ENCODE data around the gene THSD7A.
"Not testable (repeated sequence)": the region's sequence is repeated elsewhere in the genome, so short reads cannot be mapped to it uniquely, and the experiment has no call there.

THSD7A gene

GRCh38 chr7:11457419-11457818 lies 374.6 kb downstream of the THSD7A start:
- ChIA-PET CTCF (no interaction called here), POLR2A (ENCODE audit: low non-redundant PET) (no interaction called here)
- no peak for TF ChIP-seq CTCF (conservative IDR thresholded peaks at IDR 0.05; ENCODE audit: low read depth)
- DNase-seq (ENCODE audit: low spot score), result no peak
- H3K27ac ChIP-seq, result no peak overlapping the region

- ChIA-PET CTCF (interaction anchor here (0.6 kb wide), 1 partner anchor 840 kb away, joined by 4 read pairs; no protein-coding TSS in a partner anchor), POLR2A (ENCODE audit: low non-redundant PET) (no interaction called here)
- DNase-seq (ENCODE audit: low spot score), result no peak
- H3K27ac ChIP-seq, result no peak overlapping the region
- no peak for TF ChIP-seq CTCF (conservative IDR thresholded peaks at IDR 0.05; ENCODE audit: low read depth)
These were observed 375.4 kb downstream of the THSD7A start for GRCh38 chr7:11456574-11456973.

- no peak for TF ChIP-seq CTCF (conservative IDR thresholded peaks at IDR 0.05; ENCODE audit: low read depth)
- POLR2A ChIA-PET (ENCODE audit: low non-redundant PET), result no interaction called here
- CTCF ChIA-PET, result no interaction called here
- DNase-seq (ENCODE audit: low spot score), result no peak
- no peak overlapping the region for H3K27ac ChIP-seq
These were observed 379.5 kb downstream of the THSD7A start for GRCh38 chr7:11452476-11452875.

- DNase-seq (ENCODE audit: low spot score), result no peak
- no peak for TF ChIP-seq CTCF (conservative IDR thresholded peaks at IDR 0.05; ENCODE audit: low read depth)
- H3K27ac ChIP-seq, result no peak overlapping the region
- CTCF ChIA-PET, result no interaction called here
- POLR2A ChIA-PET (ENCODE audit: low non-redundant PET), result no interaction called here
These were observed 381.7 kb downstream of the THSD7A start for GRCh38 chr7:11450281-11450680.

- ChIA-PET POLR2A (ENCODE audit: low non-redundant PET) (no interaction called here), CTCF (no interaction called here)
- DNase-seq (ENCODE audit: low spot score), result no peak
- no peak for TF ChIP-seq CTCF (conservative IDR thresholded peaks at IDR 0.05; ENCODE audit: low read depth)
- H3K27ac ChIP-seq, result no peak overlapping the region
These were observed 382.7 kb downstream of the THSD7A start for GRCh38 chr7:11449316-11449715.

GRCh38 chr7:11448323-11448722 lies 383.7 kb downstream of the THSD7A start:
- ChIA-PET POLR2A (ENCODE audit: low non-redundant PET) (no interaction called here), CTCF (no interaction called here)
- DNase-seq (ENCODE audit: low spot score), result no peak
- no peak for TF ChIP-seq CTCF (conservative IDR thresholded peaks at IDR 0.05; ENCODE audit: low read depth)
- no peak overlapping the region for H3K27ac ChIP-seq

GRCh38 chr7:11447106-11447505 lies 384.9 kb downstream of the THSD7A start:
- TF ChIP-seq CTCF (conservative IDR thresholded peaks at IDR 0.05; ENCODE audit: low read depth), result no peak
- no peak for DNase-seq (ENCODE audit: low spot score)
- ChIA-PET POLR2A (ENCODE audit: low non-redundant PET) (no interaction called here), CTCF (no interaction called here)
- H3K27ac ChIP-seq, result no peak overlapping the region

- POLR2A ChIA-PET (ENCODE audit: low non-redundant PET); DNase-seq (ENCODE audit: low spot score); H3K27ac ChIP-seq; CTCF ChIA-PET: not testable (repeated sequence)
These were observed 388.1 kb downstream of the THSD7A start for GRCh38 chr7:11443934-11444333.
